ENCODE data around the gene CEP250.
A peak's percentile ranks its signal among the peaks of the same experiment; 100 is the strongest.

CEP250 gene

GRCh38 chr20:35467339-35468224 is 12.2 kb downstream of the CEP250 start:
- Histone ChIP-seq H3K27me3 (ENCODE audit: control insufficient read depth, insufficient read depth, low read length, poor library complexity, severe bottlenecking) (no peaks in the 10 kb centered on the region), H3K36me3 (ENCODE audit: control insufficient read depth, insufficient read depth, low read length) (peaks cover 24% of the 10 kb centered on the region), H3K9me3 (ENCODE audit: control insufficient read depth, low read length) (no peaks in the 10 kb centered on the region), H3K27ac (ENCODE audit: insufficient read depth, low read depth, low read length, poor library complexity, severe bottlenecking) (peak overlapping the region; percentile 30), H3K4me3 (ENCODE audit: insufficient read depth, low read depth, low read length) (no peak overlapping the region), H3K4me1 (ENCODE audit: control insufficient read depth, insufficient read depth, low read length) (peaks cover 13% of the 10 kb centered on the region)
- WGBS, 2 experiments = 76 to 81% methylated on average over 9 of the region's 9 CpGs

DNA sequence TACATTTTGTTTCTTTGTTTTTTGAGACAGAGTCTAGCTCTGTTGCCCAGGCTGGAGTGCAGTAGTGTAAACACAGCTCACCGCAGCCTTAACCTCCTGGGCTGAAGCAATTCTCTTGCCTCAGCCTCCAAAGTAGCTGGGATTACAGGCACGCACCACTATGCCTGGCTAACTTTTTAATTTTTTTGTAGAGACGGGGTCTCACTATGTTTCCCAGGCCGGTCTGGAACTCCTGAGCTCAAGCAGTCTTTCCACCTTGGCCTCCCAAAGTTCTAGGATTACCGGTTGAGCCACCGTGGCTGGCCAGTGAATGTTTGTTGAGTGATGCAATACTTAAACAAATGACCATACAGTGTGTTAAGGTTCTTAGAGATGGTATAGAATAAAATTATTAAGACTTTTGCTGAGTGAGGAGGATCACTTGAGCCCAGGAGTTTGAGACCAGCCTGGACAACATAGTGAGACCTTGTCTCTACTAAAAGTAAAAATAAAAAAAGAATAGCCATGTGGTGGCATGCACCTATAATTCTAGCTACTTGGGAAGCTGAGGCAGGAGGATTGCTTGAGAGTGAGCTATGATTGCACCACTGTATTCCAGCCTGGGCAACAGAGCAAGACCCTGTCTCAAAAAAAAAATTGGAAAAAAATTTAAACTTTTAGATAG is 13.4 kb downstream of the CEP250 start:
- 91 to 94% methylated on average over 5 of the region's 6 CpGs for WGBS, 2 experiments
- Histone ChIP-seq H3K36me3 (ENCODE audit: control insufficient read depth, insufficient read depth, low read length) (peaks cover 34% of the 10 kb centered on the region), H3K4me1 (ENCODE audit: control insufficient read depth, insufficient read depth, low read length) (peaks cover 13% of the 10 kb centered on the region), H3K9me3 (ENCODE audit: control insufficient read depth, low read length) (no peaks in the 10 kb centered on the region), H3K27me3 (ENCODE audit: control insufficient read depth, insufficient read depth, low read length, poor library complexity, severe bottlenecking) (no peaks in the 10 kb centered on the region), H3K4me3 (ENCODE audit: insufficient read depth, low read depth, low read length) (no peak overlapping the region), H3K27ac (ENCODE audit: insufficient read depth, low read depth, low read length, poor library complexity, severe bottlenecking) (no peak overlapping the region)

GRCh38 chr20:35472209-35472608 is 16.8 kb downstream of the CEP250 start:
- H3K4me3 ChIP-seq (ENCODE audit: insufficient read depth, low read depth, low read length) = no peak overlapping the region
- H3K27ac ChIP-seq (ENCODE audit: insufficient read depth, low read depth, low read length, poor library complexity, severe bottlenecking) = no peak overlapping the region
- H3K27me3 ChIP-seq (ENCODE audit: control insufficient read depth, insufficient read depth, low read length, poor library complexity, severe bottlenecking) = no peaks in the 10 kb centered on the region
- H3K9me3 ChIP-seq (ENCODE audit: control insufficient read depth, low read length) = no peaks in the 10 kb centered on the region
- peaks cover 59% of the 10 kb centered on the region for H3K36me3 ChIP-seq (ENCODE audit: control insufficient read depth, insufficient read depth, low read length)
- 94% methylated on average over 3 of the region's 3 CpGs for WGBS, 2 experiments
- H3K4me1 ChIP-seq (ENCODE audit: control insufficient read depth, insufficient read depth, low read length) = peaks cover 11% of the 10 kb centered on the region

- no peaks in the 10 kb centered on the region for H3K4me1 ChIP-seq (ENCODE audit: control insufficient read depth, insufficient read depth, low read length)
- H3K27ac ChIP-seq (ENCODE audit: insufficient read depth, low read depth, low read length, poor library complexity, severe bottlenecking) = no peak overlapping the region
- peaks cover 73% of the 10 kb centered on the region for H3K36me3 ChIP-seq (ENCODE audit: control insufficient read depth, insufficient read depth, low read length)
- no peaks in the 10 kb centered on the region for H3K27me3 ChIP-seq (ENCODE audit: control insufficient read depth, insufficient read depth, low read length, poor library complexity, severe bottlenecking)
- no peak overlapping the region for H3K4me3 ChIP-seq (ENCODE audit: insufficient read depth, low read depth, low read length)
- no peaks in the 10 kb centered on the region for H3K9me3 ChIP-seq (ENCODE audit: control insufficient read depth, low read length)
- 87 to 93% methylated on average over 8 of the region's 8 CpGs for WGBS, 2 experiments
Observed at GRCh38 chr20:35473684-35474083, 18.3 kb downstream of the CEP250 start.

DNA sequence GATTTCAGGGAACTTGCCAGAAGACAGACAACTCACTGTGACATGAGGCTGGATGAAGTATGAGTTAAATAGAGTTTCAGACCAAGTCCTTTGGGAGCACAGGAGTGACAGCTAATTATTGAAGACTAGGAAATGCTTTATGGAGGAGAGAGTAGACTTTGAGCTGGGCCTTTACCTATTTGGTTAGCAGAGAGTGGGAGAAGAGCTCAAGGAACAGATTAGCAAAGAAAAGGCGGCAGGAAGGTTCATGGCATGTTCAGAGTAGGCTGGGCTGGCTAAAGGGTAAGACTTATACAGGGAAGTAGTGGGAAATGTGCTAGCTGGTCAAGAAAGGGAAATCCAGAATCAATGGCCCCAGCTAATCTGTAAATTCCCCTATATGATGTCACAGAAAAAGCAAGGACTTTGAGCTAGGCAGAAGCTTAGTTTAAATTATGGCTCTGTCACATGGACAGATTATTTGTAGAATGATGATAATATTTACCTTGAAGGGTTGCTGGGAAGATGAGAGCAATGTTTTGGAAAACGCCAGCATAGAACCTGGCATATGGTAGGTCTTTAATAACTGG is 19.0 kb downstream of the CEP250 start:
- H3K4me1 ChIP-seq (ENCODE audit: control insufficient read depth, insufficient read depth, low read length) = no peaks in the 10 kb centered on the region
- H3K36me3 ChIP-seq (ENCODE audit: control insufficient read depth, insufficient read depth, low read length) = peaks cover 80% of the 10 kb centered on the region
- no peak overlapping the region for H3K27ac ChIP-seq (ENCODE audit: insufficient read depth, low read depth, low read length, poor library complexity, severe bottlenecking)
- no peaks in the 10 kb centered on the region for H3K27me3 ChIP-seq (ENCODE audit: control insufficient read depth, insufficient read depth, low read length, poor library complexity, severe bottlenecking)
- no peak overlapping the region for H3K4me3 ChIP-seq (ENCODE audit: insufficient read depth, low read depth, low read length)
- H3K9me3 ChIP-seq (ENCODE audit: control insufficient read depth, low read length) = no peaks in the 10 kb centered on the region
- WGBS, 2 experiments = 92 to 93% methylated on average over 2 of the region's 2 CpGs

DNA sequence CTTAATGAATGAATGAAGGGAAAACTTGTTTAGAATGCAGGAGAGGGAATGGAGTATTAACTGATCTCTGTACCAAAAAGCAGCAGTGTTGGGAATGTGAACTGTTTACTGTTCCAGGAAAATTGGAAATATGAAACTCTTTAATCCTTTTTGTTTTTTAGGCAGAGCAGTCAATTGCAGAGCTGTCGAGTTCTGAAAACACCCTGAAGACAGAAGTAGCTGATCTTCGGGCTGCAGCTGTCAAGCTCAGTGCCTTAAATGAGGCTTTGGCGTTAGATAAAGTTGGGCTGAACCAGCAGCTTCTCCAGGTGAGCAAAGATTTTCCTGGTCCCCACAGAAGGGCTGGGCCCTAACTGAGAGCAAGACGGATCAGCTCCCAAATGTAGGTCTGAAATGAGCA is 20.9 kb downstream of the CEP250 start:
- peaks cover 78% of the 10 kb centered on the region for H3K36me3 ChIP-seq (ENCODE audit: control insufficient read depth, insufficient read depth, low read length)
- WGBS, 2 experiments = 96 to 98% methylated on average over 4 of the region's 4 CpGs
- H3K4me1 ChIP-seq (ENCODE audit: control insufficient read depth, insufficient read depth, low read length) = no peaks in the 10 kb centered on the region
- H3K27ac ChIP-seq (ENCODE audit: insufficient read depth, low read depth, low read length, poor library complexity, severe bottlenecking) = no peak overlapping the region
- H3K9me3 ChIP-seq (ENCODE audit: control insufficient read depth, low read length) = no peaks in the 10 kb centered on the region
- H3K27me3 ChIP-seq (ENCODE audit: control insufficient read depth, insufficient read depth, low read length, poor library complexity, severe bottlenecking) = no peaks in the 10 kb centered on the region
- no peak overlapping the region for H3K4me3 ChIP-seq (ENCODE audit: insufficient read depth, low read depth, low read length)

DNA sequence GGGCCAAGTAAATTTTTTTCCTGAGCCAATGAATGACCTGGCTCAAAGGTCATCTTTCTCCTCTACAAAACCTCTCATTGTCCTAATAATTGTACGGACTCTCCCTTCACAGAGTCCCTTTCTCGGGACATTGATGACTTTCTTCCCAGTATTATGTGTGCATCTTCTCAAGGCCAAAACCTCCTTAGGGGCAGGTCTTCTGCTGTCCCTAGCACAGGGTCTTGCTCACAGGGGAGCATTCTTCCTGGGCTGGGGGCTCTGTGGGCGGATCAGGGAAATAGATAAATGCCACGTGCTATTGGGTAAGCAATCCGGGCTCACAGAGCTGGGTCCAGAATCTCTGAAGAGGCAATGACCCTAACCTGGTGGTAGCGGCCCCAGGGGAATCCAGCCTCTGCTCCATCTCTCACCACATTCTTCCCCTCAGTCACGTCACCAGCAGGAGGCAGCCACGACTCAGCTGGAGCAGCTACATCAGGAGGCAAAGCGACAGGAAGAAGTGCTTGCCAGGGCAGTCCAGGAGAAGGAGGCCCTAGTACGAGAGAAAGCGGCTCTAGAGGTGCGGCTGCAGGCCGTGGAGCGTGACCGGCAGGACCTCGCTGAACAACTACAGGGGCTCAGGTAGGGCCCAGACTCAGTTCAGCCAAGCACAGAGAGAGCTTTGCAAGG is 23.5 kb downstream of the CEP250 start:
- WGBS, 2 experiments = 88 to 94% methylated on average over 16 of the region's 16 CpGs
- no peaks in the 10 kb centered on the region for H3K9me3 ChIP-seq (ENCODE audit: control insufficient read depth, low read length)

DNA sequence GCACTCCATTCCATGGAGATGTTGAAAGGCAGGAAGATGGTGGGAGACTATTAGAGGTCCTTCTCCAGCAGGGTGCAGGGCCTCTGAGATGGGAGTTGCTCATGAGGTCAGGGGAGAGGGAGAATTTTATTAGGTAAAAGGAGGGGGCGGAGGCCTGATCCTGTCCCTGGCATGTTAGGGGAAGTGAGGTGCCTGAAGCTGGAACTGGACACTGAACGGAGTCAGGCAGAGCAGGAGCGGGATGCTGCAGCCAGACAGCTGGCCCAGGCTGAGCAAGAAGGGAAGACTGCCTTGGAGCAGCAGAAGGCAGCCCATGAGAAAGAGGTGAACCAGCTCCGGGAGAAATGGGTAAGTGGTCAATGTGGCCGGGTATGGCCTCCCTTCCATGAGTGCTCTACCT is 24.4 kb downstream of the CEP250 start:
- H3K9me3 ChIP-seq (ENCODE audit: control insufficient read depth, low read length) = no peaks in the 10 kb centered on the region
- H3K4me1 ChIP-seq (ENCODE audit: control insufficient read depth, insufficient read depth, low read length) = no peaks in the 10 kb centered on the region
- peaks cover 55% of the 10 kb centered on the region for H3K36me3 ChIP-seq (ENCODE audit: control insufficient read depth, insufficient read depth, low read length)
- H3K4me3 ChIP-seq (ENCODE audit: insufficient read depth, low read depth, low read length) = no peak overlapping the region
- H3K27me3 ChIP-seq (ENCODE audit: control insufficient read depth, insufficient read depth, low read length, poor library complexity, severe bottlenecking) = no peaks in the 10 kb centered on the region
- WGBS, 2 experiments = 95% methylated on average over 5 of the region's 5 CpGs
- no peak overlapping the region for H3K27ac ChIP-seq (ENCODE audit: insufficient read depth, low read depth, low read length, poor library complexity, severe bottlenecking)

More for the DNA sequence above, 23.5 kb downstream of the CEP250 start:
- peaks cover 57% of the 10 kb centered on the region for H3K36me3 ChIP-seq (ENCODE audit: control insufficient read depth, insufficient read depth, low read length)
- no peak overlapping the region for H3K27ac ChIP-seq (ENCODE audit: insufficient read depth, low read depth, low read length, poor library complexity, severe bottlenecking)
- H3K4me1 ChIP-seq (ENCODE audit: control insufficient read depth, insufficient read depth, low read length) = no peaks in the 10 kb centered on the region
- no peak overlapping the region for H3K4me3 ChIP-seq (ENCODE audit: insufficient read depth, low read depth, low read length)
- no peaks in the 10 kb centered on the region for H3K27me3 ChIP-seq (ENCODE audit: control insufficient read depth, insufficient read depth, low read length, poor library complexity, severe bottlenecking)

GRCh38 chr20:35487479-35487878 is 32.1 kb downstream of the CEP250 start:
- no peaks in the 10 kb centered on the region for H3K27me3 ChIP-seq (ENCODE audit: control insufficient read depth, insufficient read depth, low read length, poor library complexity, severe bottlenecking)
- no peaks in the 10 kb centered on the region for H3K9me3 ChIP-seq (ENCODE audit: control insufficient read depth, low read length)
- H3K4me3 ChIP-seq (ENCODE audit: insufficient read depth, low read depth, low read length) = no peak overlapping the region
- H3K4me1 ChIP-seq (ENCODE audit: control insufficient read depth, insufficient read depth, low read length) = no peaks in the 10 kb centered on the region
- H3K36me3 ChIP-seq (ENCODE audit: control insufficient read depth, insufficient read depth, low read length) = peaks cover 24% of the 10 kb centered on the region
- H3K27ac ChIP-seq (ENCODE audit: insufficient read depth, low read depth, low read length, poor library complexity, severe bottlenecking) = no peak overlapping the region
- WGBS, 2 experiments = 88 to 94% methylated on average over 4 of the region's 4 CpGs

GRCh38 chr20:35489717-35490116 is 34.3 kb downstream of the CEP250 start:
- H3K27ac ChIP-seq (ENCODE audit: insufficient read depth, low read depth, low read length, poor library complexity, severe bottlenecking) = no peak overlapping the region
- H3K4me1 ChIP-seq (ENCODE audit: control insufficient read depth, insufficient read depth, low read length) = no peaks in the 10 kb centered on the region
- H3K27me3 ChIP-seq (ENCODE audit: control insufficient read depth, insufficient read depth, low read length, poor library complexity, severe bottlenecking) = no peaks in the 10 kb centered on the region
- H3K4me3 ChIP-seq (ENCODE audit: insufficient read depth, low read depth, low read length) = no peak overlapping the region
- 91 to 94% methylated on average over 5 of the region's 5 CpGs for WGBS, 2 experiments
- H3K9me3 ChIP-seq (ENCODE audit: control insufficient read depth, low read length) = no peaks in the 10 kb centered on the region
- peaks cover 31% of the 10 kb centered on the region for H3K36me3 ChIP-seq (ENCODE audit: control insufficient read depth, insufficient read depth, low read length)
